H54 (cell line): Measurements from ENCODE around the gene IGFBP3.
A peak's percentile ranks its signal among the peaks of the same experiment; 100 is the strongest.

ENCODE experiments used
- DNase-seq: peaks from one replicate; pipeline ENCODE4 v3.0.0; 2011; ENCODE audit warnings: low spot score, mixed read lengths; ENCODE audit not compliant: insufficient read length
- FAIRE-seq: peaks from 3 replicates; lab custom pipeline; 2011; peaks lifted over from hg19 to GRCh38; lab: Jason Lieb, UNC
- POLR2A ChIP-seq: IDR thresholded peaks from 2 replicates; pipeline ENCODE4 v1.6.1; 2011; ENCODE audit warnings: low read depth, mild to moderate bottlenecking, low read length

IGFBP3 gene

GRCh38 chr7:45893374-45893995 lies 27.6 kb downstream of the IGFBP3 start:
- no peak for FAIRE-seq
- DNase-seq, result no peak
- TF ChIP-seq POLR2A, result no peak

- TF ChIP-seq POLR2A, result no peak
- DNase-seq (no peak), FAIRE-seq (no peak)
These were observed 28.6 kb downstream of the IGFBP3 start for GRCh38 chr7:45892407-45893035.

GRCh38 chr7:45891462-45892402 lies 29.3 kb downstream of the IGFBP3 start:
- no peak for TF ChIP-seq POLR2A
- FAIRE-seq, result no peak
- DNase-seq, result no peak

- TF ChIP-seq POLR2A, result no peak
- FAIRE-seq (no peak), DNase-seq (no peak)
These were observed 30.1 kb downstream of the IGFBP3 start for GRCh38 chr7:45890902-45891461.

GRCh38 chr7:45890125-45890901 lies 30.8 kb downstream of the IGFBP3 start:
- TF ChIP-seq POLR2A, result no peak

GRCh38 chr7:45889367-45890067 lies 31.6 kb downstream of the IGFBP3 start:
- TF ChIP-seq POLR2A, result no peak
- DNase-seq (no peak), FAIRE-seq (no peak)

More at GRCh38 chr7:45890125-45890901, 30.8 kb downstream of the IGFBP3 start:
- no peak for DNase-seq
- FAIRE-seq, result no peak

- DNase-seq, result no peak
- no peak for TF ChIP-seq POLR2A
- no peak for FAIRE-seq
These were observed 32.1 kb downstream of the IGFBP3 start for GRCh38 chr7:45888993-45889366.

GRCh38 chr7:45888185-45888992 lies 32.7 kb downstream of the IGFBP3 start, which contains the start of gene IGFBP1:
Gene IGFBP1, plus strand, starts transcription at chr7:45888488. Its CDS starts 165 bp downstream, at chr7:45888653.
- FAIRE-seq (no peak), DNase-seq (no peak)
- peak; percentile 63 for TF ChIP-seq POLR2A

GRCh38 chr7:45886931-45887667 lies 34.0 kb downstream of the IGFBP3 start:
- FAIRE-seq (no peak), DNase-seq (no peak)
- TF ChIP-seq POLR2A, result no peak

GRCh38 chr7:45885264-45885882 lies 35.7 kb downstream of the IGFBP3 start:
- peak; percentile 76 for FAIRE-seq
- peak; percentile 98 for DNase-seq
- TF ChIP-seq POLR2A, result no peak

- DNase-seq (no peak), FAIRE-seq (no peak)
- no peak for TF ChIP-seq POLR2A
These were observed 36.9 kb downstream of the IGFBP3 start for GRCh38 chr7:45884136-45884535.

- DNase-seq (no peak), FAIRE-seq (no peak)
- no peak for TF ChIP-seq POLR2A
These were observed 38.6 kb downstream of the IGFBP3 start for GRCh38 chr7:45882465-45882810.
